K562 treated with DMSO at 1 percent for 48 hours (cell line): Measurements from ENCODE around the gene ARHGEF1. TPM values are rescaled to one million over a fixed set of nuclear protein-coding genes. Genes with fewer than 3 reads are reported as not detected.

ENCODE experiments used
- total RNA-seq: library from RNA; unstranded; fragments of 300-600 nt; gene quantifications from 2 replicates; pipeline ENCODE4 v1.2.3, GENCODE V29; 2022; ENCODE audit warnings: low replicate concordance; ENCODE audit errors: extremely low read depth

Gene ARHGEF1
- not detected in 2 replicates for total RNA-seq

GRCh38 chr19:41882568-41883462 lies at the start of gene ARHGEF1:
ARHGEF1 (plus strand) TSS chr19:41883184; CDS start chr19:41888083, 4,899 bp downstream.

DNA sequence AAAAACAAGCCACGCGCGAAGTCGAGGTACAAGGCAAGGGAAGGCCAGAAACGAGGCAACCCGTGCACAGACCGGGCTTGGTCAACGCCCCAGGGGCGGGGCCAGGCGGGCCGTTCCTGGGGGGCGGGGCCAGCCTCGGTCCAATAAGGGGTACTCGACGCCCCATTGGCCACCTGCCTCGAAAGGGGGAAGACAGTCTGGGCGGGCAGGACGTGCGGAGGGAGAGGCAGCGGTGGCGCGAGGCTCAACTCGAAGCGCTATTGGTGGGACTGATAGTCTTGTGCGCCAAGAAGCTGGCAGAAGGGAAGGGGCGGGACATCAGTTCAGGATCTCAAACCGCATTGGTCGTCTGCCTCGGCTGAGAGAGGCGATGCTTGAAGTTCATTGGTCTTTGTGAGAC lies 38.4 kb upstream of the ARHGEF1 start, which contains the start of gene LYPD4:
LYPD4 (minus strand) TSS at position 83 of the 400 bp plus-strand sequence. CDS start 5,398 bp downstream, outside the sequence.

GRCh38 chr19:41845001-41845050 lies 38.2 kb upstream of the ARHGEF1 start, which contains the start of gene DMRTC2:
DMRTC2 (plus strand) TSS chr19:41845042; CDS start chr19:41847429, 2,387 bp downstream.

GRCh38 chr19:41859618-41860418 lies 23.2 kb upstream of the ARHGEF1 start, which contains the start of gene RPS19:
RPS19 (plus strand) TSS chr19:41860255; CDS start chr19:41860775, 520 bp downstream.

GRCh38 chr19:41876847-41877832 lies 5.8 kb upstream of the ARHGEF1 start, which contains the start of gene CD79A:
CD79A (plus strand) TSS chr19:41877279; CDS start chr19:41877305, 26 bp downstream.

DNA sequence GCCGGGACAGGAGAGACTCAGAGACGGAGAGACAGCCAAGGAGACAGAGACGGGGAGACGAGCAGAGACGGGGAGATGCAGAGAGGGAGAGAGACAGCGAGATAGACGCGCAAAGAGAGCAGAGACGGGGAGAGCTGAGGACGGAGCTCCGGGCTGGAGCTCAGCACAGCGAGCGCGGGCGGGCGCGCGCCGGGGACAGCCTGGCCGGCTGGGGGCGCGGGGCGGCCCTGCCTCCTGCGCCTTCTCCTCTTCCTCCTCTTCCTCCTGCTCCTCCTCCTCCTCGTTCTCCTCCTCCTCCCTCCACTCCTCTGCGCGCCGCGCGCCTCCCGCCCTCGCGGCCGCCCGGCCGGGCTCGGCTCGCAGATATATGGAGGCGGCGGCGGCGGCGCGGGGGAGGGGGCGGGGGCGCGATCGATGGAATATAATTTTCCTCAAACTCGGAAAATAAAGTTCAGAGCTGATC lies 45.3 kb downstream of the ARHGEF1 start, which contains the start of gene ERFL:
ERFL (minus strand) TSS at position 229 of the 463 bp plus-strand sequence. CDS start 15,530 bp downstream, outside the sequence.

Other genes with a start within 250 kb of the ARHGEF1 start
- gene CEACAM7, start 194.9 kb upstream of the ARHGEF1 start, total RNA-seq = not detected in 2 replicates
- not detected in 2 replicates for gene CEACAM5, start 174.6 kb upstream of the ARHGEF1 start, total RNA-seq
- gene CEACAM6, start 127.7 kb upstream of the ARHGEF1 start, total RNA-seq = not detected in 2 replicates
- not detected in 2 replicates for gene CEACAM3, start 86.6 kb upstream of the ARHGEF1 start, total RNA-seq
- not detected in 2 replicates for gene LYPD4, start 38.5 kb upstream of the ARHGEF1 start, total RNA-seq
- not detected in 2 replicates for gene DMRTC2, start 38.1 kb upstream of the ARHGEF1 start, total RNA-seq
- 4,914 TPM in 1 of 2 replicates, not detected in the other for gene RPS19, start 22.9 kb upstream of the ARHGEF1 start, total RNA-seq
- not detected in 2 replicates for gene CD79A, start 5.9 kb upstream of the ARHGEF1 start, total RNA-seq
- not detected in 2 replicates for gene ERFL, start 45.3 kb downstream of the ARHGEF1 start, total RNA-seq
- gene RABAC1, start 76.1 kb downstream of the ARHGEF1 start, total RNA-seq = not detected in 2 replicates
- not detected in 2 replicates for gene ATP1A3, start 111.0 kb downstream of the ARHGEF1 start, total RNA-seq
- not detected in 2 replicates for gene GRIK5, start 187.0 kb downstream of the ARHGEF1 start, total RNA-seq
- gene ZNF574, start 193.0 kb downstream of the ARHGEF1 start, total RNA-seq = not detected in 2 replicates
- not detected in 2 replicates for gene POU2F2, start 249.3 kb downstream of the ARHGEF1 start, total RNA-seq